ENCODE results near the gene TCF20. TPM values are rescaled to one million over a fixed set of nuclear protein-coding genes. Genes with fewer than 3 reads are reported as not detected.

The TCF20 gene
- 17.9 and 18.0 TPM in 2 replicates for total RNA-seq

GRCh38 chr22:42270510-42271190, at the start of gene TCF20:
TCF20 (minus strand) TSS chr22:42270653; CDS start chr22:42215305, 55,348 bp downstream.

Other genes starting within 250 kb of the TCF20 start
- 21.8 and 23.2 TPM in 2 replicates for gene NAGA, start 199.8 kb downstream of the TCF20 start, total RNA-seq
- gene PHETA2, start 196.4 kb downstream of the TCF20 start, total RNA-seq = 28.5 and 28.6 TPM in 2 replicates
- gene SMDT1, start 191.0 kb downstream of the TCF20 start, total RNA-seq = 1.7 and 8.0 TPM in 2 replicates
- gene NDUFA6, start 179.9 kb downstream of the TCF20 start, total RNA-seq = 54.1 and 66.8 TPM in 2 replicates
- gene CYP2D6, start 139.8 kb downstream of the TCF20 start, total RNA-seq = 0.15 TPM in 1 of 2 replicates, not detected in the other
- 0.05 and 0.06 TPM in 2 replicates for gene NFAM1, start 161.8 kb upstream of the TCF20 start, total RNA-seq
- 15.0 and 18.7 TPM in 2 replicates for gene RRP7A, start 249.1 kb upstream of the TCF20 start, total RNA-seq

All from cardiac ventricle fibroblast (primary cell).